Measurements from ENCODE around the gene CNPY4.
A peak's percentile ranks its signal among the peaks of the same experiment; 100 is the strongest.

CNPY4 gene

DNA sequence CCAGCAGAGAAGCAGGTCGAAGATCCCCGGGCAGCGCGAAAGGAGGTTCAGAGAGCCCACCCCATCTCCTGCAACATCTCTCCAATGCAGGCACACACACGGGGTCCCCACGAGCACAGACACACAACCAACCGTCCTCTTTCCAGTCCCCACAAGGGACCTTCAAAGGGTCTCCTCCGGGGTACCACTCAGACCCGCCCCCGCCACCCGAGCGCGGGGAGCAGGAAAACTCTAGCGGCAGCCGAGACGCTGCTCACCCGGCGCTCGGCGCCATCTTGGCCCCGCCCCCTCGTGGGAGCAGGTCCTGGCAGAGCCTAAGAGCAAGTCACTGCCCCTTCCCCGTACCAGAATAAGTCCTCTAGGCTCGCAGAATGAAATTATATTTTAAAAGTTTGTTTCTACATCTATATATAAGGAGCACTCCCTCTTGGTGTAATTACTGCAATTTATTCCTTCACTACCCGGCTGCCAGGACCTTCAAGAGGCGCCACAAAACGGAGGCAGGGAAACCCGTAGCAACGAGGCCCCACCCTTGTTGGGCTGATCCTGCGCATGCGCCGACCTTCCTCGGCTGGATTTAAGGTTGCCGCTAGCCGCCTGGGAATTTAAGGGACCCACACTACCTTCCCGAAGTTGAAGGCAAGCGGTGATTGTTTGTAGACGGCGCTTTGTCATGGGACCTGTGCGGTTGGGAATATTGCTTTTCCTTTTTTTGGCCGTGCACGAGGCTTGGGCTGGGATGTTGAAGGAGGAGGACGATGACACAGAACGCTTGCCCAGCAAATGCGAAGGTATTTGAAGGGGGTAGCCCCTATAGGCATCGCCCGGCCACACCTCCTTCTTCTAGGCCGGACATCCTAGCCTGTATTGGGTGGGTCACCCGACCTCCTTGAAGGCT lies at the start of gene CNPY4, which contains the start of gene TAF6:
Gene CNPY4 (plus strand): TSS at position 563 of the 898 bp plus-strand sequence. CDS start 111 bp downstream, at position 674.
Gene TAF6 (minus strand): TSS at position 287 of the 898 bp plus-strand sequence. CDS start 5,149 bp downstream, outside the sequence.
- peak; percentile 89 to 93 (median 90) for DNase-seq

DNA sequence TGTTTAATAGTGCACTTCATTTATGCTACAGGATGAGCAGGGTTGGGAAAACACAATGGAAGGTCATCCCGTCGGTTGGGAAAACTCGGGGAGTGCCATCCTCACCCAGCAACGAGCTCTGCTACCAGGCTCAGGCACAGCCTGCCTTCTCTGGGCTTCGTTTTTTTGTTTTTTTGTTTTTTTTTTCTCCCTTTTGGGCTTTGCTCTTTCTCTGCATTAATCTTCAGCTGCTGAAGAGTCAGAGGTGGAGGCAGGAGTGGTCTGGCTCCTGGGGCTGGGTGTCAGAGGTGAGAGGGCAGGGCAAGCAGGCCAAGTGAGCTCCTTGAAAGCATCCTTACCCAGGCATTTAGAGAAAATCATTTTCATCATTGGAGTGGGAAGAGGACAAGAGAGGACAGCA lies 49.4 kb upstream of the CNPY4 start:
- DNase-seq = no peak

GRCh38 chr7:100071018-100071723 lies 48.3 kb upstream of the CNPY4 start:
- no peak for DNase-seq

- no peak for DNase-seq
Measured at GRCh38 chr7:100072462-100072861, 47.0 kb upstream of the CNPY4 start.

DNA sequence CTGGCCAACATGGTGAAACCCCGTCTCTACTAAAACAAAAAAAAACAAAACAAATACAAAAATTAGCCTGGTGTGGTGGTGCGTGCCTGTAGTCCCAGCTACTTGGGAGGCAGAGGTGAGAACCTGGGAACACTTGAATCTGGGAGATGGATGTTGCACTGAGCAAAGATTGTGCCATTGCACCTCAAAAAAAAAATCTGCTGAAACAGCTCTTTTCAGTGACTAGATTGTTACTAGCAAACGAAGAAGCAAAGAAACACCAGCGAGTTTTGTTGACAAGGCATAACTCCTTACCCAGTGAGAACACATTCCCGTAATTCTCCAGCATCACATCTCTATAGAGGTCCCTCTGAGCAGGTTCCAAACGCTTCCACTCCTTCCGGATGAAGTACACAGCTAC lies 44.6 kb upstream of the CNPY4 start:
- no peak for DNase-seq

DNA sequence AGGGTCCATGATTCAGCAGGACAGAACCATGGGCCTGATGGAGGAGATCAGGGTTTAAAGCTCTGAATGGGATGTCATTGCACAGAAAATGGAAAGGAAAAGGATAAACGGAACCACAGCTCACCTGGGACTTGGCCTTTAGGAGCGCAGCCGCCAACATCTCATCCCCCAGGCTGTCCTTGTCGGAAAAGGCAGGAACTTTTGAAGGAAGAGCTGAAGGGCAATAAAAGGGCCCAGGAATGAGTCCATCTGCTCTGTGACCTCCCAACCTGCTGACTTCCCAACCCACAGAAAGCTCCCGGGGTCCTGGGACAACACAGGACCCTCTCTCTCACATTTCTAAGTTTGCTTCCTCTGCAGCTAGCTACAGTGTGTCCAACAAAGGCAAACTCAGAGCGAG lies 44.0 kb upstream of the CNPY4 start:
- DNase-seq = no peak

DNA sequence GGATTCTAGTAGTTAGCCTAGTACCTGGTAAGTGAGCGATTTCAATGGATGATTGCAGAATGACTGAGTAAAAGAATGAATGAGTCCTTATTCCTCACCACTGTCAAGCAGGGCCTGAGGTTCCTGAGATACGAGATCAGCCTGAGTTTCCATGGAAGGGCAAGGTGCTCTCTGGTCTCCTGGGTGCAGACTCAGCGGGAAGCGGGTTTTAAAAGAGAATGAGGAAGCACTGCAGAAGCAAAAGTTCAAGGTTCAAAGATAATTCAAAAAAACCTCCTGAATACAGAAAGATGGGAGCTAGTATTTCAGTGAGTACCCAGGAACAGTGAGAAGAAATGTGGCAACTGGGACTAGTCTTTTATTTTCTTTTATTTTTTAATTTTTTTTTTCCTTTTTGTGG lies 42.2 kb upstream of the CNPY4 start:
- DNase-seq = no peak

- DNase-seq = no peak
Measured at GRCh38 chr7:100079024-100079560, 40.3 kb upstream of the CNPY4 start.

GRCh38 chr7:100080907-100081534 lies 38.4 kb upstream of the CNPY4 start:
- DNase-seq = no peak

GRCh38 chr7:100081535-100082102 lies 37.8 kb upstream of the CNPY4 start, which contains the start of gene ZNF3:
Gene ZNF3 (minus strand): TSS chr7:100081723. CDS start chr7:100077357, 4,366 bp downstream.
- DNase-seq = peak; percentile 89 to 94 (median 93)

GRCh38 chr7:100082978-100083377 lies 36.5 kb upstream of the CNPY4 start:
- DNase-seq = no peak

GRCh38 chr7:100085515-100085914 lies 33.9 kb upstream of the CNPY4 start:
- DNase-seq = no peak

GRCh38 chr7:100087055-100087750 lies 32.2 kb upstream of the CNPY4 start:
- DNase-seq = no peak

- no peak for DNase-seq
Measured at GRCh38 chr7:100088095-100088620, 31.3 kb upstream of the CNPY4 start.

DNA sequence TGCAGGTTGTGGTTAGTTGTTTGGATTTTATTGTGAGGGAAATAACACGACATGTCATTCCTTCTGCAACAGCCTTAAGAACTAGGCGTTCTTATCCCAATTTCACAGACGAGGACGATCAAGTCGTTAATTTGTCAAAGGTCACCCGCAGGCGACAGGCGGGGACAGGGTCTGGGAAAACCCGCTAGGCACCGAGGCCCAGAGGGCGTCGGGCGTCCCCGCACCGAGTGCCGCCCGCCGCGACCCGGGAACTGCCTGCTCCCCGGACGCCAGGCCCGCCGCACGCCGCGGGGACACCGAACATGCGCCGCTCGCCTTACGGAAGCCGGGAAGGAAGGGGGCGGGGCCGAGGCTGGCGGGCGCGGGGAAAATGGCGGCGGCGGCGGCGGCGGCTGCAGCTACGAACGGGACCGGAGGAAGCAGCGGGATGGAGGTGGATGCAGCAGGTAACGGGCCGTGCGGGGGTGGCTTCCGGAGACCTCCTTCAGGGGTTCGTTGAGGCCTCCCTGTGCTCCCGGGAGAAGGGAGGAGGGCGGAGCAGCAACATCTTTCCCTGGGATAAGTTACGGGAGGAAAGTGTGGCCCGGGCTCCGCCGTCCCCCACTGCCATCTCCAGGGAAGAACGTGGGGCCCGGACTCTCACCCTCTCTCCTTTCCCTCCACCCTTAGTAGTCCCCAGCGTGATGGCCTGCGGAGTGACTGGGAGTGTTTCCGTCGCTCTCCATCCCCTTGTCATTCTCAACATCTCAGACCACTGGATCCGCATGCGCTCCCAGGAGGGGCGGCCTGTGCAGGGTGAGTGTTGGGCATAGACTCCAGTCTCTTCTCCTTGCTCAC lies 30.6 kb upstream of the CNPY4 start, which contains the start of gene COPS6:
Gene COPS6 (plus strand): TSS at position 349 of the 837 bp plus-strand sequence. CDS start 22 bp downstream, at position 371.
- peak; percentile 67 to 85 (median 78) for DNase-seq

- DNase-seq = no peak
Measured at GRCh38 chr7:100089458-100090196, 29.8 kb upstream of the CNPY4 start.

DNA sequence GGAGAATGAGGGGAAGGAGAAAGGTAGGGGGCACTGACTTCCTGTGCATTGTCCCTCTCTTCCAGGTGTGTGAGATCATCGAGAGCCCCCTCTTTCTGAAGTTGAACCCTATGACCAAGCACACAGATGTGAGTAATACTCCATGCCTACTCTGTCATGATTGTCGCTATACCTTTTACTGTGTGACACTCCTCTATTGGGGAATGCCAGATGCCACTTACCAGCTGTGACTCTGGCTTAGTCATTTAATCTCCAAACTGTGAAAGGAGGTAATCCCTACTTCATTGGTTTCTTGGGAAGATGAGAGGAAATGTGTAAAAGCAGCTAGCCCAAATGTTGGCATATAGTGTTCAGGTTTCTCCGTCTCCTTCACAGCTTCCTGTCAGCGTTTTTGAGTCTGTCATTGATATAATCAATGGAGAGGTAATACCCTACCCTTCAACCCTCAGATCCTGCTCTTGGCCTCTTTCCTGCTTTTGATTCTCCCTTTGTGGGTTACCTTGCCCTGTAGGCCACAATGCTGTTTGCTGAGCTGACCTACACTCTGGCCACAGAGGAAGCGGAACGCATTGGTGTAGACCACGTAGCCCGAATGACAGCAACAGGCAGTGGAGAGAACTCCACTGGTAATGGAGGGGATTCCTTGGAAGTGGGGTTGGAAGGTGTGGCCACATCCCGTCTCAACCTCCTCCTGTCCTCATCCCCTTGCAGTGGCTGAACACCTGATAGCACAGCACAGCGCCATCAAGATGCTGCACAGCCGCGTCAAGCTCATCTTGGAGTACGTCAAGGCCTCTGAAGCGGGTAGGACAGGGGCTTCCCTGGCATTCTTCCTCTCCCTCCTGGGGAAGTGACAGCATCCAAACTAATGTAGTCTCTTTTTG lies 28.7 kb upstream of the CNPY4 start:
- no peak for DNase-seq

DNA sequence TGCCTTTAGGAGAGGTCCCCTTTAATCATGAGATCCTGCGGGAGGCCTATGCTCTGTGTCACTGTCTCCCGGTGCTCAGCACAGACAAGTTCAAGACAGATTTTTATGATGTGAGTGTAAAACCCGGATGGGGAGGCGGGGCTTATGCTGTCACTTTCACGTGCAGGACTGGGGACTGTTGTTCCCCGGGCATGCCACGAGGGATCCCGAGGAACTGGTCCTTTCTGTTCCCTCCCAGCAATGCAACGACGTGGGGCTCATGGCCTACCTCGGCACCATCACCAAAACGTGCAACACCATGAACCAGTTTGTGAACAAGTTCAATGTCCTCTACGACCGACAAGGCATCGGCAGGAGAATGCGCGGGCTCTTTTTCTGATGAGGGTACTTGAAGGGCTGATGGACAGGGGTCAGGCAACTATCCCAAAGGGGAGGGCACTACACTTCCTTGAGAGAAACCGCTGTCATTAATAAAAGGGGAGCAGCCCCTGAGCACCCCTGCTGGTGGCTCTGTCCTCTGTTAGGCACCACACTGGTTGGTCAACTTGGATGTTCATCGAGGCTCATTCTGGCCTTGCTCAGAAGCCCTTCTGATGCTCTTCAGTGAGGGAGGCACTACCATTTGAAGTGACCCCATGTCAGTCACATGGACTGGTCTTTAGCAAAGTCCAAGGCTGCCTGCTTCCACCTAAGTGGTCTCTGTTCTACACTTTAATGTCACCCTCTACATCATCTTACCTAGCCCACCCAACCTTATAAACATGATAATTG lies 27.8 kb upstream of the CNPY4 start:
- DNase-seq = no peak

Measured in activated naive CD4-positive, alpha-beta T cell (primary cell).